OCI-LY7 (cell line): ENCODE measurements around the gene MGAT4C. TPM values are rescaled to one million over a fixed set of nuclear protein-coding genes. Genes with fewer than 3 reads are reported as not detected.

Experiments
- BruUV-seq: library from RNA; stranded (reverse); fragments of 400-500 nt; replicated peaks from 2 replicates; lab custom pipeline; 2021; lab: Mats Ljungman, UMichigan
- CTCF ChIA-PET: fragments of 300-600 bp; sonication (Branson Sonifier 250); formaldehyde crosslinking; loops from one replicate; lab custom pipeline; 2022; ENCODE audit warnings: antibody characterized with exemption; ENCODE audit not compliant: unreplicated experiment; lab: Charles Lee
- POLR2A ChIA-PET: fragments of 300-600 bp; sonication (Branson Sonifier 250); formaldehyde crosslinking; loops from one replicate; lab custom pipeline; 2022; ENCODE audit warnings: antibody characterized with exemption; lab: Charles Lee
- DNase-seq: peaks from one replicate; pipeline ENCODE4 v3.0.0-alpha.2; 2015; ENCODE audit warnings: low spot score
- H2AFZ ChIP-seq: fragments of 200-600 bp; sonication (generic), shearing (Covaris generic); 2 replicates; pipeline ENCODE4 v1.6.1; 2014; ENCODE audit warnings: mild to moderate bottlenecking, antibody characterized with exemption, low read length, moderate library complexity
- H3K27ac ChIP-seq: fragments of 200-600 bp; sonication (generic); 2 replicates; pipeline ENCODE4 v1.5.1; 2014; ENCODE audit warnings: mixed run types, low read depth, mild to moderate bottlenecking, moderate library complexity, low read length, inconsistent platforms; ENCODE audit not compliant: poor library complexity, severe bottlenecking
- H3K36me3 ChIP-seq: fragments of 200-600 bp; sonication (generic); 2 replicates; pipeline ENCODE4 v1.6.1; 2014; ENCODE audit warnings: mild to moderate bottlenecking, antibody characterized with exemption, low read length, moderate library complexity, mixed read lengths; ENCODE audit not compliant: insufficient read depth
- H3K4me1 ChIP-seq: fragments of 200-600 bp; sonication (generic); 2 replicates; pipeline ENCODE4 v1.5.1; 2014; ENCODE audit warnings: mild to moderate bottlenecking, low read length; ENCODE audit not compliant: insufficient read depth, poor library complexity, severe bottlenecking
- H3K4me2 ChIP-seq: fragments of 200-600 bp; sonication (generic); 2 replicates; pipeline ENCODE4 v1.6.1; 2014; ENCODE audit warnings: mild to moderate bottlenecking, low read length
- H3K4me3 ChIP-seq: fragments of 200-600 bp; sonication (generic); 2 replicates; pipeline ENCODE4 v1.5.1; 2014; ENCODE audit warnings: mild to moderate bottlenecking, low read depth, low read length; ENCODE audit not compliant: poor library complexity, severe bottlenecking
- H3K79me2 ChIP-seq: fragments of 200-600 bp; sonication (generic); 2 replicates; pipeline ENCODE4 v1.6.1; 2016; ENCODE audit warnings: low read depth, mild to moderate bottlenecking, low read length, moderate library complexity, mixed read lengths; ENCODE audit not compliant: insufficient read depth
- H3K9me2 ChIP-seq: fragments of 200-600 bp; sonication (generic); 2 replicates; pipeline ENCODE4 v1.6.1; 2016; ENCODE audit warnings: mild to moderate bottlenecking, low read length, mixed read lengths; ENCODE audit not compliant: insufficient read depth
- H3K9me3 ChIP-seq: fragments of 200-600 bp; sonication (generic); 2 replicates; pipeline ENCODE4 v1.6.1; 2014; ENCODE audit warnings: mild to moderate bottlenecking, mixed run types, low read length, mixed read lengths
- H4K20me1 ChIP-seq: fragments of 200-600 bp; sonication (generic); 2 replicates; pipeline ENCODE4 v1.6.1; 2014; ENCODE audit warnings: mild to moderate bottlenecking, antibody characterized with exemption, low read length, moderate library complexity, mixed read lengths; ENCODE audit not compliant: insufficient read depth
- CTCF ChIP-seq: fragments of 200-600 bp; sonication (generic); conservative IDR thresholded peaks from 2 replicates; pipeline ENCODE4 v1.5.1; 2014; ENCODE audit warnings: mild to moderate bottlenecking, antibody characterized with exemption, low read length, moderate library complexity, mixed read lengths
- EZH2phosphoT487 ChIP-seq: fragments of 200-600 bp; sonication (generic); IDR thresholded peaks from 2 replicates; pipeline ENCODE4 v1.6.1; 2018; ENCODE audit warnings: low read depth, borderline replicate concordance, mild to moderate bottlenecking, mixed run types, antibody characterized with exemption, low read length, moderate library complexity, mixed read lengths
- intact Hi-C: fragments of 100-400 bp; cut with micrococcal nuclease; formaldehyde crosslinking; loops from one replicate; pipeline ENCODE4 v1.10.0; 2022; ENCODE audit not compliant: unreplicated experiment
- total RNA-seq, 2 experiments: library from RNA; depleted of rRNA in 1 of 2; stranded (reverse); fragments of >200 nt in 1 of 2; shearing (Covaris generic) in 1 of 2; gene quantifications; 2 replicates each; pipeline ENCODE4 v1.2.3, GENCODE V29; 2014 to 2022

The MGAT4C gene
- total RNA-seq, 2 experiments from 2014 or later = not detected

GRCh38 chr12:86172913-86173443, 83.2 kb downstream of the MGAT4C start:
- no peak overlapping the region for H3K27ac ChIP-seq
- ChIA-PET CTCF (no interaction called here), POLR2A (interaction anchor here (0.6 to 1.4 kb wide), 2 partner anchors 11 to 916 kb away, joined by 3 to 4 read pairs; no protein-coding TSS in a partner anchor)
- H2AFZ ChIP-seq = no peak overlapping the region
- H3K4me1 ChIP-seq = no peaks in the 10 kb centered on the region
- no peak overlapping the region for H3K4me2 ChIP-seq
- no peak for TF ChIP-seq EZH2phosphoT487
- TF ChIP-seq CTCF = no peak
- no peak overlapping the region for H3K4me3 ChIP-seq
- H3K79me2 ChIP-seq = no peaks in the 10 kb centered on the region
- BruUV-seq = no TSS peak
- no peaks in the 10 kb centered on the region for H3K9me2 ChIP-seq
- H3K36me3 ChIP-seq = no peaks in the 10 kb centered on the region
- no peaks in the 10 kb centered on the region for H3K9me3 ChIP-seq
- intact Hi-C loops = no loop called here
- H4K20me1 ChIP-seq = no peaks in the 10 kb centered on the region
- no peak for DNase-seq

GRCh38 chr12:86170051-86170450, 86.1 kb downstream of the MGAT4C start:
- TF ChIP-seq EZH2phosphoT487 (no peak), CTCF (no peak)
- intact Hi-C loops = no loop called here
- Histone ChIP-seq H3K79me2 (no peaks in the 10 kb centered on the region), H3K27ac (no peak overlapping the region), H3K4me2 (no peak overlapping the region), H3K9me3 (no peaks in the 10 kb centered on the region), H3K4me1 (no peaks in the 10 kb centered on the region), H4K20me1 (no peaks in the 10 kb centered on the region), H3K9me2 (no peaks in the 10 kb centered on the region), H3K36me3 (no peaks in the 10 kb centered on the region), H3K4me3 (no peak overlapping the region), H2AFZ (no peak overlapping the region)
- DNase-seq = no peak
- ChIA-PET CTCF (no interaction called here), POLR2A (no interaction called here)
- no TSS peak for BruUV-seq

GRCh38 chr12:86158956-86159355, 97.2 kb downstream of the MGAT4C start:
- Histone ChIP-seq H3K27ac (no peak overlapping the region), H3K36me3 (no peaks in the 10 kb centered on the region), H3K79me2 (no peaks in the 10 kb centered on the region), H3K4me3 (no peak overlapping the region), H4K20me1 (no peaks in the 10 kb centered on the region), H3K9me2 (no peaks in the 10 kb centered on the region; the same call in 1 of the 2 replicates), H2AFZ (no peak overlapping the region), H3K4me1 (no peaks in the 10 kb centered on the region), H3K9me3 (no peaks in the 10 kb centered on the region), H3K4me2 (no peak overlapping the region)
- TF ChIP-seq EZH2phosphoT487 (no peak), CTCF (no peak)
- BruUV-seq = no TSS peak
- CTCF ChIA-PET = no interaction called here
- POLR2A ChIA-PET = interaction anchor here (0.7 to 1.8 kb wide), 2 partner anchors 18 to 61 kb away, joined by 3 to 5 read pairs; no protein-coding TSS in a partner anchor
- intact Hi-C loops = no loop called here
- DNase-seq = no peak
